HG02970 (cell line): ENCODE measurements around the gene KRT73.

Experiments used
- ATAC-seq: cut with Tn5 transposase; IDR thresholded peaks from one replicate; pipeline ENCODE4 v1.9.1; 2021; ENCODE audit warnings: mild to moderate bottlenecking, moderate library complexity, moderate number of reproducible peaks; ENCODE audit not compliant: unreplicated experiment, low FRiP score

Gene KRT73

DNA sequence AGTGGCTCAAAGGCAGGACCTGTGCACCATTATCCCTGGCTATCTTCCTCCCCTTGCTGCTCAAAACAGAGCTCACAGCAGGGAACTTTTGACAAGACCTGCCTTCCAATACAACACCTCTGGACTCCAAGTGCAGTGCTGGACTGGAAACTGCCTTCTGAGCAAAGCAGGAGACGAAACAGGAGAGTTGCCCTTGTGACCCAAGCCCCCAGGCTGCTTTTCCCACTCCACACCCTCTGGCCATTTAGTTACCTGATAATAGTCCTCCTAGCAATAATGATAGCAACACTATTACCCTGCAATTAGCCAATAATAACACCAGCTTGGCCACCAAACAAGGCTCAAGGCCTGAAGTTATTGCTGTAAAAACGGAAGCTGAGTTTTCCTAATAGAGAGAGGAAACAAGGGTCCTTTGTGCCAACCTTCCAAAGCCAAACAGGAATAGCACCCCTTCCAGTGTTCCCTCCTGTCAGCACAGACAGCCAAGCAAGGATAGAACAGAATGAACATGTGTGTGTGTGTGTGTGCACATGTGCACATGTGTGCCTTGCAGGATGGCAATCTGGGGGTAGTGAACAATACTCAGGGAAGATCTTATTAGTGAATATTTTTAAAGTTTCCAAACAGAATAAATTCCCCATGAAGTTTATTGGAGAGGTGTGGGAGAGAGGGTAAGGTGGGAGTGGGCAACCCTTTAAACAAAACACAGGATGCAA lies 9.2 kb upstream of the KRT73 start:
- no peak for ATAC-seq

DNA sequence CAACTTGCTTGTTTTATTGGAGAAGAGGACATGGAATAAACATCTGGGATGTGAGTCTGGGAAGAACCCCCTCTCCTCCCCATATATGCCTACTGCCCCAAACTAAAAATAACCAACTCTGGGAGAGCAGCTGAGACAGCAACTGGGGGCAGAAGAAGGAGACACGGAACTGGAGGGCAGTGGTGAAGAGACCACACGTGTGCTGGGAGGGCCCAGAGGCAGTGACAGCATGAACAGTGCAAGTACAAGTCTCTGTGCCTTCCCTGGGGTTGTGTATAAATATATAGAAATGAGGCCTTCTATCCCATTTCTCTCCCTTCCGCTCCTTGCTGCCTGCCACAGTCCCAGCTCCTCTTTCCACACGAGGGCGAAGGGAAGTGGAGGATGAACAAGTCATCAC lies 4.0 kb upstream of the KRT73 start:
- ATAC-seq, result no peak

DNA sequence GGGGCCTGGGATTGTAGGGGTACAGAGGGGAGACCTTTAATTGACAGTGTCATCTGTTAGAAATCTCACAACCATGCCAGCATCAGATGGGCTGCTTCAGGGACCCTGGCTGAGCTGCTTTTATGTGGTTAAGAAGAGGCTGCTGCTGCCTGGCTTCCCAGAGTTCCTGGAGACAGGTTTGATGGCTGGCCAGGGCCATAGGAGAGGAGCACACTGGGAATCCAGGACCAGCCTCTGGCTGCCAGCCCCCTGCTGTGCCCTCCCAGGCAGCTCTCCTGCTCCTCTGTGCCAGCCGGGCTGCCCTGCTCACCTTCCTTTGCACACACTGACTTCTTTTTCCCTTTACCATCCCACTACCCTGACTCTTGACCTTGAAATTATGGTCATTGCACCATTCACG lies 507 bp upstream of the KRT73 start:
- ATAC-seq, result no peak

DNA sequence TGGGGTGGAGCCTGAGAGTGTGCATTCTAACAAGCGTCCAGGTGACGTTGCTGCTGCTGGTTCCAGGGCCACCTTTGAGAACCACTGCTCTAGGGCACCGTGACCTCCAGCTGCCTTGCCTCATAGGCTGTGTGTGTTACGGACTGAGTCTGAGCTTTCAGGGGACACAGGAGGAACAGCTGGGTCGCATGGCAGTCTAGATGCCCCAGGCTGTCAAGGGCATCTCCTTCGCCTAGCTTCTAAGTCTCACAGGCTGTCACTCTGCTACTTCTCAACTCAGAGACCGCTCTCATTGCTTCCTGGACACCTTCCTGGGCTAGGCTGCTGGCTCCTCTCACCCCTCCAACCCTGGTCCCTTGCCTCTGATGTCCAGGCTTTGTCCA lies 965 bp downstream of the KRT73 start:
- no peak for ATAC-seq

DNA sequence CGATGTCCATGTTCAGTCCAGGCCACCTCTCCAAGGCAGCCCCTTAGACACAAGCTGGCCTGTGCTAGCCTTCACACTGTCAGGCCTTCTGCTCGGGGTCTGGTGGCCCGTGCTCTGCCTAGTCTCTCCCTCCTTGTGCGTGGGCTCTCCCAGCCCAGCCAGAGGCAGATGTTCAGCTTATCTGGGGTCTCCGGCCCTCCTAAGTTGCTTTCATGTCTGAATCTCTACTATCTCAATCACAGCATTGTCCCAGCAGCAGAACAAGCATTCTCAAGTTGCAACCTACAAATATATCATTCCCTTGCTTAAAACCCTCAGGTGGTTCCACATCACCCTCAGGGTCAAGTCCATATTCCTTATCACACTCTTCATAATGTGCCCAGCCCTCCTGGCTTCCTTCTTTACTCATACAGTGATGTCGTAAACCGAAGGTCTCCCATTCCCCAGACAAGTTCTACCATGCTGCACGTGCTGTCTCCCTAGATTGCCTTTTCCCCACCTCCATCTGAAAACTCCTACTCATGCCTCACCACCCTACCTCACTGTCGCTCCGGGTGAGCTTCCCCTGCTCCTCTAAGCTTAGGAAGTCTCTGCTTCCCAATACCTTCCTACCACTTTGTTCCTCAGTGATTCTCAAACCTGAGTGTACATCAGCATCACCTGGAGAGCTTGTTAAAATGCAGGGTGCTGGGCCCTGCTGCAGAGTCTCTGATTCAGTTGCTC lies 1.5 kb downstream of the KRT73 start:
- no peak for ATAC-seq

DNA sequence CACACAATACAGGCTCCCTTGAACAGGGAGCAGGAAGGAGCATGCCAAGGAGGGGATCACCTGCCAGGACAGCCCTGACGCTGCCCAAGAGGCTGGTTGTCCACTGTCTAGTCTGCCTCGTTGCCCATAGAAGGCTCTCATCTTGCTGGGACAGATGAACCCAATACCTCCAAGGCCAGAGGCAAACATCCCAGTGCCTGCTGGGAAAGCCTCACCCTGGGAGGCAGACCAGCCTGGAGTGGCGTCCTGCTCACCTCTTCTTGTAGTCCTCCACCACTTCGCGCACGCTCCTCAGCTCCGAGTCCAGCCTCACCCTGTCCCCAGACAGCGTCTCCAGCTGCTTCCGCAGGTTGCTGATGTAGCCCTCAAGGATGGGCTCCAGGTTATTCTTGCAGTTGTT lies 2.4 kb downstream of the KRT73 start:
- ATAC-seq, result no peak

DNA sequence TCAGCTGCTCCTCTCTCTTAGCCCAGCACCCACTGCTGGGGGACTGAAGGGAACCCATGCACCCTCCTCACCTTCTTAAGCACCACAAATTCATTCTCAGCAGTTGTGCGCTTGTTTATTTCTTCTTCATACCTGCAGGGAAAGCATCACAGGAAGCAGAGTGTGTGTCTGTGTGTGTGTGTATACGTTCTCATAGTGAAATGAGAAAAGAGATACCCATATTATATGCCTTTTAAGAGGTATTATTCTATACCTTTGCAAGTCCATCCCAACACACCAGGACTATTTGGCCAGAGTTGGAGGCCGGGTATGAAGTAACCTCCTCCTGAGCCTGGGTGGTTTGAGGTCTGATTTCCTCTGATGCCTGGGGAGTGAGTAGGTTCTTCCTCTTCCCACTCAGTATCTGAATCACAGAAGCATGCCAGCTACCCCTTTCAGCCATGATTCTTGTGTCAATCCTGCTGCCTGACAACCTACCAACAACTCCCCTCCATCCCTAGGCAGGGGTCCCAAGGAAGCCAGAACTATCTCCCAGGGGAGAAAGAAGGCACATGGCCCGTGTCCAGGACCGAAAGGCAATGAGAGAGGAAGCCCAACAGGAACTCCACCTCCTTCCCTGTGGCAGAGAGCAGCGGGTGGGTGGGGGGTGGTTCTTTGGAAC lies 3.0 kb downstream of the KRT73 start:
- no peak for ATAC-seq

DNA sequence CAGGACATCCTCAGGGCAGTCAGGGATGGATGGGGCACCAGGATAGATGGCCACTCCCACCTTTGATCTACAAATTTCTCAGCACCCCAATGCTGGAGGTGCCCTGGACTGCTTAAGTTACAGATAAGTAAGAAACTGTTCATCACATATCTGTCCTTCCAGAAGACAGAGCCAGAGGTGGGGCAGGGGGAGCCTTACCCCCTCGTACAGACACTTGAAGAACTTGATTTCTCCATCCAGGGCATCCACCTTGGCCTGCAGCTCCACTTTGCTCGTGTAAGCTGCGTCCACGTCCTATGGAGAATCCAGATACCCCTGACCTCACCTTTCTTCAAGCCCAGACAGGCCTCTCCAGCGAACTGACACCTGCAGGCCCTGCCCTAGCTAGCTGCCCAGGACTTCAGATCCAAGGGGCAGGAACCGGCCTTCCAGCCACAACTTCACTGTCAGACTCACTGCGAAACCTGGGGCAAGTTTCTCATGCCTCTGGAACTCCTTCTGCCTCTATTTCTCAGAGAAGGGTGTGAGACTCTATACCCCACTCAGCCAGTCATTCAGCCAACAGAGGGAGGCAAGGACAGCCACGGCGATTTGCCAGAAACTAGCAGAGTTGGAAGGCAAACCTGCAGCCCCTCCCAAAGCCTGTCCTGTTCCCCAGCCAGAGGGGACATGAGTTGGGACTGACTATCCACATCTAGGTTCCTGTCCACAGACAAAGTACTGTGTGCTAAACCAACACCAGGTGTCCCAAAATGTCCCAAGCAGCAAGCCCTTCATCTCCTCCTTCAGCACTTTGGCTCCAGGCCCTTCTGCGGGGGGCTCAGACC lies 3.8 kb downstream of the KRT73 start:
- no peak for ATAC-seq

DNA sequence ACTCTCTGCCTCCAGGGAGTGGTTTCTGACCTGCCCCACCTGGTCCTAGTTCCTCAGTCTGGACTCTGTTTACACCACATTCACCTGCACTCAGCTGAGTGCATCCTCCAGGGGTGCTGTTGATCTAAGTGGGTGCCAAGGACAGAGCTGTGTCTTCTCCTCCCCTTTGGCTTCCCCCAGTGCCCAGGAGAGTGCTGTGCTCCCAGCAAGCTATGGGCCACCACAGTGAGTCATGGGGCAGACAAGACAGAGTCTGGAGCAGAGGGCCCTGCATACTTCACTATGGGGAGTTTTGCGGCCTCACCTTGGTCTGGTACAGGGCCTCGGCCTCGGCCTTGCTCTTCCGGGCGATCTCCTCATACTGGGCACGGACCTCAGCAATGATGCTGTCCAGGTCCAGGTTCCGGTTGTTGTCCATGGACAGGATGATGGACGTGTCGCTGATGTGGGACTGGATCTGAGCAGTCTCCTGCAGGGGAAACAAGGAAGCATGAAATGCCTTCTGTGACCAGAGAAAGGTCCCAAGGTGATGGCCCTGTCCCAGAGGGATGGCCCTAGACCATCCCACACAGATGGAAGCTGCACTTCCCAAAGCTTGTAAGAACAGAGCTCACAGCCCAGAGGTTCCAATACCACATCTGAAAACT lies 4.9 kb downstream of the KRT73 start:
- no peak for ATAC-seq

DNA sequence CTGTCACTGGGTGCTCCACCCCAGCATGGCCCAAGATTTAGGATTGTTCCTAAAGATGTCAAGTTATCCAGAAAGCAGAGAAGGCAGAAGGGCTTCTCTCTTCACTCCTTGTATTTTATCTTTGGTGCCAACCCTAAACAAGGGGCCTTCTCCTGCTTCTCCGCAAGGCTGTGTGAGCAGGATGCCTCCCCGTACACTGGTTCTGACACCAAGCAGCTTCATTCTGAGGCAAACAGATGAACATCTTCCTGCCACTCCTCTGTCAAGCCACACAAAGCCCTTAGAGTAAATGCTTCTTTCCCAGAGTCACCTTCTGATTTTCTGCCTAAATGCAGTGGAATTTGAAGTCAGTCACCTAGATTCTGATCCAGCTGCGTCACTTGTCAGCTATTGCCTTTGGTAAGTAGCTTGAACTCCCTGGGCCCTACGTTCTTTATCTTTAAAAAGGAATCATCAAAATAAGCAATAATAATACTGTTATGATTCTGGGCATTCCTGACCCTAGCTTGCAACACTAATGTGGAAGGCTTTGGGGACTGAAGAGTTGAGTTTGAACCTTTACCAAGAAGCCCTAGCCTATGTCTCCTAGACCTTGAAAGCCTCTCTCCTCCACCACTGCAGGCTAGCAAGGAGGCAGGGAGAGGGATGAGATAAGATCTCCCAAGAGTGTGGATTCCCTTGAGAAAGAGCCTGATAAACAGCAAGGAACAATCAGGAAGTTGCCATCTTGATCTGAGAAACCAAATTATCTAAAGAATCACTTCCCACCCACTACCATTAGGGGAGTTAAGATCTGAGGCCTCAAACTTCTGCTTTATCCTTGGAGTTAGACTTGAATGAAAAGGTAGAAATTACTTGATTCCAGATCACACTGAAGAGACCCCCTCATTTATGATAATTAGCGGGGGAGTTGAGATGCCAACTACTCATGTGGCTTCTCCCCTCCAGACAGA lies 5.7 kb downstream of the KRT73 start:
- ATAC-seq, result no peak

DNA sequence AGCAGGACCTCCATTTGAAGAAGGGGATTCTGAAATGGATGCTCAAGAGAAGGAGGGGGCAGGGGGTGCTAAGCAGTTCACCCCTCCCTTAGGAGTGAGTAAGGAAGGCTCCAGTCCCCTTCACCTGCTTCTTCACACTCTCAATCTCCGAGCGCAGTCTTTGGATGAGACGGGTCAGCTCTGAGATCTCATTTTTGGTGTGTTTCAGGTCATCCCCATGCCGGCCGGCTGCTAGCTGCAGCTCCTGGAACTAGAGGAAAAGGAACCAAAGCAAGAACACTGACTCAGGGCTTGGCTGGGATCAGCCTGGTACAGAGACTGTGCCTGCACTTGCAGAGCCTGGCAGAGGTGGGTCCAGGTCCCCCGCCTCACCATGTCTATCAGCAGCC lies 7.3 kb downstream of the KRT73 start:
- no peak for ATAC-seq

DNA sequence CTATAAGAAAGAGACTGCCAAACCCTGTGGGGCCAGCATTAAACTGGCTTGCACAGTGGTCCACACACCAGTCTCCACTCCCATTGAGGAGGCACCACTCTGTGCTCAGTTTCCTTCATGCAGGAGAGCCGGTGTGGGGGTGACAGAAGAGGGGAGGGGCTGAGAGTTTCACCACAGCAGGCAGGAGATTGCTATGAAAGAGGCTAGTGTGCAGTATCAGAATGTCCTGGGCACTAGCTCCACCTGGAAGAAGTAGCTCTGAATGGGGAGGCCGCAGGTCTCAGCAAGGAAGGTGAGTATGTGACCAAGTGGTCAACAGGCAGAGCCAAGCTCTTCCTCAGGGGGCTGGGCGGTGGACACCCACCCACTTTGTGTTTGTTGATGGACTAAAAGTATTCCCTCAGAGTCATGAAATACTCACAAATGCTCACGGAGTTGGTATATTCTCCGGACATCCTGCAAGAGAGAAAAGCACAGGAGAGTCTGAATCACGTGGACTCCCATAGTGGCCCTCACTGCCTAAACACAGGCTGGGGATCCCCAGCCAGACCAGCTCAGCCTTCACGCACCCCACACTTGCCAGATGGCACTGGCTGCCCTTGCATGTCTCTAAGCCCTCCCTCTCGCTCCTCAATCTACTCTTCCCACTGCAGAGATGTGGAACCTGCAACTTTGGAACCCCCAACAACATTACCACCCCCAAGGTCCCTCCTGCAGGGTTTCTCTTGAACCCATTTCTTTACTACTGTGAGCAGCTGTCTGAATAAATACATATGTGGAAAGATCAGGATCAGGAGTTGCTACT lies 9.3 kb downstream of the KRT73 start:
- no peak for ATAC-seq

DNA sequence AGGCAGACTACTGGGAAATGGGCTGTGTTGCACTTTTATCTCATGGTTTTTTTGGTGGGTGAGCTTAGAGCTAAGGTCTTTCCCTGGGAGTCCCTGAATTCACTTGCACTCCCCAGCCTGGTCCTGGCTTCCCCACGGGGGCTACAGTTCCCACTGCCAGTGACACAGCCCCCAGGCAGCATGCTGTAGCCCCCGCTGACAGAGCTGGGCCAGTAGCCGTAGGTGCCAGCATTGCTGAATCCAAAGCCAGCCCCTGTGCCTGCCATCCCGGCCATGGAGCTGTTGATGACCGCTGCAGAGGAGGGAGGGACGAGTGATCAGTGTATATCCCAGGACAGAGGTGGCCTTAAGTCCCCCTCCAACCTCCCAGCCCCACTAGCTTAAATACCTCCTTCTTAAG lies 10.2 kb downstream of the KRT73 start:
- no peak for ATAC-seq

DNA sequence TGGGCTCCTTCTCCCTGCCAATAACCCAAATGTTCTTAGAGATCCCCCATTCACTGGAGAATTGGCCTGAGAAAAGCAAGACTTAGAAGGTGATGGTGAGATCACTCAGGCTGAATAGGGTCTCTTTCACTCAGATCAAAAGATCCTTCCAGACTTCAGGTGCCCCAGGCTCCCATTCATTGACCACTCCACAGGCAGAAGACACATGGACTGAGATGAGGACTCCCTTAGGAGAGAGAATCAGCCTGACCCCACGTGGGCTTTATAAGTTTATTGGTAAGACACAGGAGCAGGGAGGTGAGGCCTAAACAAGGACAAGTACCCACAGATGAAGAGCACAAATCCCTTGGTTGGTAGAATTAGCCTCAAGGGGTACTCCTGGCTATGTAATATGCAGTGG lies 11.0 kb downstream of the KRT73 start:
- ATAC-seq, result no peak

DNA sequence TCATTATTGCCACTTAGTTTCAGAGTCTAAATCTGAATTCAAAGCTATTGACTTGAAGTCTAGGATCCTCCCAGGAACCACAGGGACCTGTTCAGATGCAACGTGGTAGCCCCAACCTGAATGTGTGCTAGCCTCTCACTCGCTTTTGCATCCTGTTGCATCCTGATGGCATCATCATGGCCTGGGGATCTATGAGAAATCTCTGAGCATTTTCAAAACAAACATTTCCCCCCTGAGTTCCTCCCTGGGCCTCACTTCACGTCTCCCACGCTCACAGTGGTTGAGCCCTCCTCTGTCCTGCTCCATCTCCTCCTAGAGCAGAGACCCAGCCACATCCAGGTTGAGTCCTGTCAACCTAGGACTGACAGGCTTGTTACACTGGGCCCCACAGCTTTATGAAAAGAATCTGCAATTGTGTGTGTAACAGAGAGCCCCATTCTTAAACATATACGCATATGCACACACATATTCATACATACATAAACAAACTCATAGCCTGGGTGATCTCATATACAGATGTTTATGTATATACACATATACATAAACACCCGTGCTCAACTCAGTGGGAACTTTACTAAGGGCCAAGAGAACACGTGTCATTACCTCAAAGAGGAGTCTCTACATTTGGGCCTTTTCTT lies 11.7 kb downstream of the KRT73 start:
- no peak for ATAC-seq

DNA sequence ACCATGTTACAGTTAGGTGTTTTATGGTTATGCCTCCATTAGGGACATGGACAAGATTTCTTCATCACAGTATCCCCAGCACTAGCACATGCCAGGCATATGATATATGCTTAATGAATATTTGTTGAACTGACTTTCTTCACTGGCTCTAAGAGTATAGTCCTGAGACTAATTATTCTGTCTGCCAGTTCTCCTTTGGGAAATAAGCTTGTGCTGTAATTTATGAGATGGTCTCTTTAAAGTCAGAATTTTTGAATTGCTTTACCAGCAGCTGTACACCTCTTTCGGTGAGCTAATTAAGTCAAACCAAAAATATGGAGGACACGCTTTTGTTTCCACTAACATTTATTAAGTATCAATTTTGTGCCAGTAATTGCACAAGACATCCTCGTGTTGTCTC lies 12.3 kb downstream of the KRT73 start:
- no peak for ATAC-seq

DNA sequence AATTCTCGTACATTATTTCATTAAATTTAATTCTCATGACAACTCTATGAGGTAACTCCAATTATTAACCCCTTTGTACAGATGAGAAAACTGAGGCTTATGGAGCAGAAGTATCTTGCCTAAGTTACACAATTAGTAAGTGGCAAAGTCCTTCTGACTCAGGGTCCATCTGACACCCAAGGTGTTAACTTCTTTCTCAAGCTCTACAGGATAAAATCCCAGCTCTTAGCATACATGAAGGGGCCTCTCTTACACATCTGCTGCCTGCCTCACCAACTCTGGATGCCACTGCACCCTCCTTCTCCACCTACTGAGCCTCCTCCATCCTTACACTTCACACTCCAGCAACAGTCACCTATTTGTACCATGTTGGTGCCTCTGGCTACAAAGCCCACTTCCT lies 12.8 kb downstream of the KRT73 start:
- ATAC-seq, result no peak

DNA sequence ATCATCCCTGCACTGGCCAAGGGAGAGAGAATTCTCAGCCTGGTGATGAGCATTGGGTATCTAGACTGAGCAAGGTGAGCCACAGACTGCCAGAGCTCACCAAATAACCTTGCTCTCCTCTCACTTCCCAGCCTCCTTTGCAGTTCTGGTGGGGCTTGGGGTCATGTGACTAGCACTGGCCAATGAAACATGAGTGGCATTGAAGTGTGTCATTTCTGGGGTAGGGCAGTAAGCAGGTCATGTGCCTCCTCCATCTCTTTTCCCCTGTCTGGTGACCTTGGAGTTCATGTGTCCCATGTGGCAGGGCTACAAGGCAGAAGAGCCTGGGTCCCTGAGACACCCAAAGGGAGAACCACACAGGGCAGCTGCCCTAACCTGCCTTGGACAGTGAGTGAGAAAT lies 13.5 kb downstream of the KRT73 start:
- no peak for ATAC-seq
